HG03439 (cell line): Measurements from ENCODE around the gene AFDN.

ENCODE experiments used
- ATAC-seq: cut with Tn5 transposase; IDR thresholded peaks from one replicate; pipeline ENCODE4 v1.9.1; 2021; ENCODE audit warnings: mild to moderate bottlenecking, moderate library complexity; ENCODE audit not compliant: unreplicated experiment

The AFDN gene

GRCh38 chr6:167811442-167812087, 15.1 kb upstream of the AFDN start:
- no peak for ATAC-seq

- ATAC-seq = no peak
Measured at GRCh38 chr6:167812088-167812487, 14.6 kb upstream of the AFDN start.

GRCh38 chr6:167815296-167815980, 11.3 kb upstream of the AFDN start:
- ATAC-seq = no peak

DNA sequence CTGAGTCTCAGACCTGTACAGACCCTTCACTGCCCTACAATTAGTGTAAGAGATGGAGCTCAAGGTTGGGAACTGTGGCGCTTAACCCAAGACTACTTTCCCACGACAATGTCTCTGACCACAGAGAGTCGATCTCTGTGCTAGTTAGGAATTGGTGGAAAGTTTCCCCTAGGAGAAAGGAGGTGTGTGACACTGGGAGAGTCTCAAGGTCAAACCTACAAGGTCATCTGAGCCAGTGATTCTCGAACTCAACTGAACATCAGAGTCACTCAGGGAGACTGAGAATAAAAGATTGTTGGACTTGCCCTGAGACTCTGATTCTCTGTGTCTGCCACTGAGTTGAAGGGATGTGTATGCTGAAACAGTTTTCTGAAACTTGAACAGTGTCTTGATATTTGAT, 9.7 kb upstream of the AFDN start:
- no peak for ATAC-seq

GRCh38 chr6:167817729-167818128, 9.0 kb upstream of the AFDN start:
- ATAC-seq = no peak

DNA sequence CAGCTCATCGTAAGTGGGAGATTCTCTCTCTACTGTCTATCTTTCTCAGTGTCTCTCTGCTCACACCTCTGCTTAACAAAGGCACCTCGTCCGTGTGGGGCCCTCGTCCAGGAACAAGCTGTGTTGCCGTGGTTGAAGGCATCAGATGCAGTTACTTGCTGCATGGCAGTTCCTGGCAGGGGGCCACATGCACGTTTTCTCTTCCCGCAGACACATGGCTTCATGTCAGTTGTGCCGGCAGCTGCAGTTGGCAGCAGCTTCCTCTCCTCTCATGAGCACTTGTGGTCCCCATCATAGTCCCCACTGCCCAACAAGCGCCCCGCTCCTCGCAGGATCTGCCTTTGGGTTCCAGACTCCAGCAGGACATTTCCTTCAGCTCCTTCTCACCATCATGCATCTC, 7.1 kb upstream of the AFDN start:
- no peak for ATAC-seq

GRCh38 chr6:167820681-167821080, 6.0 kb upstream of the AFDN start:
- no peak for ATAC-seq

DNA sequence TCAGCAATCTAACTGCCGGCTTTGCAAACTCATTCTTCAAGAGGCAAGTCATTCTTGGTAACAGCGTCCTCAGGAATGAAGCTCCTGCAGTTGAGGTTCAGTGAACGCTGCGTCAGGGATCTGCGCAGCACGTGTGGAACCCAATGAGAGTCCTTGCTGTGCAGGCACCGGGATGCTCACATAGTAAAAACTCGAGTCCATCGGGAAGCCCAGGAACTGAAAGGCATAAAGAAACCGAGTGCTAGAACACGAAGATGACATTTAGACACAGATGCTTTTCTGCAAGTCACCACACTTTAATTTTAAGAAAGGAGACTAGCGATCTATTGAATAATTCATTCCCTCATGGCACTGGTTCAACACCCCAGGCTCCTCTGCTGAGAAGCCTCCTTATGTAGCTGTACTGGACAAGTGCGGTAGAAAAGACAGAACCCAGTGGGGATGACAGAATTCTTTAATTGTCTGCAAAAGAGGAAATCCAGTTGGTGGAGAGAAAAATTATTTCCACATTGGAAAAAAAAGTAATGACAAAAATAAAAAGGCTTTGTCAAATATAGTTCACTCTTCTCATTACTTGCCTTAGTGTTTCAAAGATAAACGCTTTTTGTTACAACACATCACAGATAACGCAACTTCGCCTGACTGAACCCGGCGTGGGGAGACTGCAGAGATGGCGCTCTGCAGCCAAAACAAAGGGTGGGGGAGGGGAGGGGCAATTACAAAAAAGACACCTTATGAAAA, 1.9 kb upstream of the AFDN start:
- ATAC-seq = no peak

DNA sequence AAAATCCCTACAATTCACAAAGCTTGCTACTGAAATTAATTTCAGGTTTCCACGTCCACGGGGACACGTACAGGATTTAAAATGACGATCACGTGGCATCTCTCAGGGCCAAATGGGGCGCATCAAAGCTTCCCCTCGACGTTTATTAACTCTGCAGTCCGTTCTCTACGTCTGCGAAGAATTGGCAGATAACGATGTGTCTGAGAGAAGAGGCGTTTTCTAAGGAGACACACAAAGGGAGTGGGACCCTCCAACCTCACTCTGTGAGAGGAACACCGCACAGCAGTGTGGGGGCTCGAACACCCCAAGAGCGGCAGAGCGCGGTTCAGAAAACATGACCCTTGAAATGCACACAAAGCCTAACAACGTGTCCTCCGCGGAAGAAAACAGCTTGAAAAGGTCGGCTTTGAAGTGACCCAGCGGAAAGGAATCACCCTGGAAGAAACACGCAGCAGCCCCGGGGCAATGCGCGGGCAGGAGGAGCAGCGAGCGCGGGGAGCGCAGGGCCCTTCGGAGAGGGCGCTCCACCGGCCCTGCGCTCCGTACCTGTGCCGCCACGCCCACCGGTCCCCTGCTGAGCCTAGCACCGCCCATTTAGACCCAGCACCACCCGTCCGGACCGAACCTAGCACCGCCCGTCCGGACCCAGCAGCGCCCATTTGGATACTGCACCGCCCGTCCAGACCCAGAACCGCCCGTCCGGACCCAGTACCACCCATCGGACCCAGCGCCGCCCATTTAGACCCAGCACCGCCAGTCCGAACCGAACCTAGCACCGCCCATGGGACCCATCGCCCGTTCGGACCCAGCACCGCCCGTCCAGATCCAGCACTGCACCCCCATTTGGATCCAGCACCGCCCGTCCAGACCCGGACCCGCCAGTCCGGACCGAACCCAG, 1.1 kb upstream of the AFDN start:
- ATAC-seq = no peak

DNA sequence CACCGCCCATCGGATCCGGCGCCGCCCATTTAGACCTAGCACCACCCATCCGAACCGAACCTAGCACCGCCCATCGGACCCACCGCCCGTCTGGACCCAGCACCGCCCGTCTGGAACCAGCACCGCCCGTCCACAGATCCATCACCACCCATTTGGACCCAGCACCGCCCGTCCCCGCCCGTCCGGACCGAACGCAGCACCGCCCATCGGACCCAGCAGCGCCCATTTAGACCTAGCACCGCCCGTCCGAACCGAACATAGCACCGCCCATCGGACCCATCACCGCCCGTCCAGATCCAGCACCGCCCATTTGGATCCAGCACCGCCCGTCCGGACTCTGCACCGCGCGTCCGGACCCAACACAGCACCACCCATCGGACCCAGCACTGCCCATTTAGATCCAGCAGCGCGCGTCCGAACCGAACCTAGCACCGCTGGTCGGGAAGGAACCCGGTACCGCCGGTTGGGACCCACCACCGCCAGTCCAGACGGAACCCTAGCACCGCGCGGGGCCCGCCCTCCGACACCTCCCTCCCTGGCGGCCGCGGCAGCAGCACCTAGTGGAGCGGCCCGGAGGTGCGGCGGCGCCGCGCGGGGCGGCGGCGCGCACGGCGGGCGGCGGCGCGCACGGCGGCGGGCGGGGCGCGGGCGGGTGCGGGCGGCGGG, 348 bp upstream of the AFDN start:
- ATAC-seq = peak; percentile 78

DNA sequence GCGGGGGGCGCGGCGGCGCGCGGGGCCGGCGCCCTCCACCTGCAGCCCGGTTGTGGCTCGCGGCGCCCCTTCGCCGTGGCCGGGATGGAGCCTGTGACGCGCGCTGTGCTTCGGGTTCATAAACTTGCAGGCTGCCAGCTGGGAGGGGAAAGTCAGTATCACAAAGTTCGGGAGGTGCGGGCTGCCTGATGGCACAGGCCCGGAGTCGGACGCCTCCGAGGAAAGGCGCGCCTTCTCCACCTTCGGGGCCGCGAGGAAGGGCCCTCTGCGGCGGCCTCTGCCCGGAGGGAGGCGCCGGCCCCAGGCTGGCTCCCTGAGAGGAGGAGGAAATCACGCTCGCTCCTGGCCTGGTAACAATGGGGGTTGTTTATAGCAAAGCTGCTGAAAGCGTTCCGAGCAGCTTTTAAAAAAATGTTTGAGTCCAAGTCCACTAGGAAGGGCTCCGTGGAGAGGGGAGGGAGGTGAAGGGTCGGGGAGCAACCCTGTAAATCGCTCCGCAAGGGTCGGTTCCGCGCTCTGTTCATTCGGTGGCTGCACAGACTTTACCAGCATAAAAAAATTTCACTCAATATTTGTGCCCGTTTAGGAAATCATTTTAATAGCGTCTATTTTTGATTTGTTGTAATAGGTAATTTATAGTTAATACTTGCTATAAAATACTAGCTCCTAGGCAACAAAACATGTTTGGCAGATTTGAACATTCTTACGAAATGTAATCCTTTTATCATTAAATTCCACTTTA, 1.0 kb downstream of the AFDN start:
- ATAC-seq = peak; percentile 22

DNA sequence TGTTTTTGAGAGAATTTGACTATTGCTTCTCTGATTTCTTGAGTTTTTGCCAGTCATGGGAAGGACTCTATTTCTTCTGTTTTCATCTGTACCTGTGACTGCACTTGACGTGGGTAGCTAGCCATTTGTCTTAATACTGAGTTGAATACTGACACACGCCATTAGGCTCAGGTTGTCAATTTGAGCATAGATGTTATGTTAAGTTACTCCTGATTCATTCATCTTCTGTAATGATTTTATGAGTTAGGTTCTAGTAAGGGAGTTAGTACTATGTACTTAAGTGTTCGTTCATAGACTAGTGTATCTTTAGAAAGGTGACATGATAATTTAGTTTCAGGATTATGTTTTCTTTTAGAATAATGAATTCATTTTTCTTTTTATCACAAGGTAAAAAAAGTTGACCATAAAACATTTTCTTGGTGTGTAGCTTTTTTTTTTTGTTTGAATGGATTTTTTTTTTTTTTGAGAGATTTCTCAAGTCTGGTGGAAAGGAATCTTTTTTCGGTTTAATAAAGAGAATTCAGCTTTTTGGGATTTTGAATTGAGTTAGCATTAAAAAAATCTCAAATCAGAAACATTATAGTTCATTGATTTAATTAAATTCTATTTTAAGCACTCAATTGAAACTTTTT, 1.7 kb downstream of the AFDN start:
- ATAC-seq = no peak

DNA sequence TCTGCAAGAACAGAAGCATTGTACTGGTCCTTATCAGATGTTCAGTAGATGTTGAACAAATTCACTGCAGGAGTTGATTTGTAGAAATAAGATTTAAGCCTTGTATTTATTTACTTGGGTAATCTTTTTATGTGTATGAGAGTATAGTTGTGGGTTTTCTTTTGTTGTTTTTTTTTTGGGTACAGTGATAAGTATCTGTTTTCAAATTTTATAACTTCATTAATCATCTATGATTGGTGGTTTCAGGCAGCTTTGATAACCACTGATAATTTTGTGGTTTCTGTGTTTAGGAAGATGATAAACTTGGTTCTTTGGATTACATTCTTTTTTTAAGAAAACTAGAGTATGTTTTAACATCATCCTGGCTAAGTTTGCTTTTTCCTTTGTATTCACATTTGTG, 2.8 kb downstream of the AFDN start:
- ATAC-seq = no peak

GRCh38 chr6:167831281-167831828, 4.6 kb downstream of the AFDN start:
- no peak for ATAC-seq

DNA sequence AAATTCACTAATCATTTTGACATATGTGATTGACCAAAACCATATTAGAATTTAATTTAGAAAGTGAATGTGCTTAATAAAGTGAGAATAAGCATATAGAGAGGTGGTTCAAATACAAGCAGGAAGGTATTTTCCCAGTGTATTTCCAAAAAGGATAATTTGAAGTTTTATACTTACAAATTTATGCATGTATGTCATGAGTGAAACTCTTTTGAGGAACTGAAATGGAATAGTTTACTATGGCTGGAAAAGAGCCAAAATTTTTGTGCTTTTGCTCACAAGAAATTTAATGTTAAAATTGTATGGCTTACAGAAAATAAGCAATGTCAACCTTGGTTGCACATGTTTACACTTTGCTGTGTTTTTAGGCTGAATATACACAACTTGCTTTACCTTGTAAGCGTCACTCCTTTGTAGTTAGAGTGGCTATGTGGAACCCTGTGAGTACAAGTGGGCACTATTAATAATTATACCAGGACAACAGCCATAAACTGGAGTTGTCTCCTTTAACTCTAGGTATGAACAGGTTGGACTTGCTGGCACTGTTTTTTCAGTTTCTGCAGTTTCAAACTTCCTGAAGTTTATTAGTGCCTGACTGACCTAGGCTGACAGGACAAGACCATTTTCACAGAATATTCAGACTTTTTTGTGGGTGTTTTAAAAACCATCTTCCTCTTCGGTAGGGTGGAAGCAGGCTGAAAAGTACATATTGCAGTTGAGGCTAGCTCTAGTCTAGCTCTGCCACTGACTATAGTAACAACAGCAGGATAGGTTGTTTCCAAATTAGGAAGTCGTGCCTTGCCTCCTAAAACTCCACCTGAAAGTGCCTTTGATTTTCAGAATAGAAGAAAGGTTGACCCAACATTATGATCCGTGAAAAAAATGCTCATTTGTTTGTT, 6.0 kb downstream of the AFDN start:
- no peak for ATAC-seq

DNA sequence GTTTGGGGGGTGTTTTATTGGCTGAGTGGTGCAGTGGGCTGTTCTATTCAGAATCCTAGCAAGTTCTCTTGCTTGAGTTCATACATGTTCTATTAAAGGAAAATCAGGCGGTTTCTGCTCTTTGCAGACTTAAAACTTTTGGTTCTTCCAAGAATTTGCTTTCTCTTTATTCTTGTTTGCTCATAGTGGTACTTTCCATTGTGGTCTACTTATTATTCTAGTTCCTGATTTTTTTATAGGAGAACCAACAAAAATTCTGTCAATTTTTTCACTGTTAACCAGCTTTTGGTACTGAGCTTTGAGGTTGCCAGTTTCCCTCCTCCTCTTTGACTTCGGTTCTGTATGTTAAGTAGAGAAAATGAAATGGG, 6.7 kb downstream of the AFDN start:
- ATAC-seq = no peak

DNA sequence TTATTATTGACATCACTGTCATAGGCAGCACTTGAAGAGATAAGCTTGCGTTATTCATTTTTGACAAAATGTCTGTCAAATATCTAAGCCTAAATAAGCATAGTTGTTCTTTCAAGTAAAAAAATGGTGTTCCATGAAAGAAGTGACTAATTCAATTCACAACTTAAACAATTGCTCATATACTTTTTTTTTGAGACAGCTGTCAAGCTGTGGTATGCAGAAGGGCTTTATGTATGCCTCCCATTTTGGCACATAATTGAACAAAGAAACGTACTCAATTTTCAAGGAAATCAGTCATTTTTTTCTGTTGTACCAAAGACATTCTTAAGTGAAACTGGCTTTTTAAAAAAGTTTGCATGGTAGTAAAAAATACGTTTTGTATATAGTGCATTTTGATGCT, 8.5 kb downstream of the AFDN start:
- no peak for ATAC-seq

DNA sequence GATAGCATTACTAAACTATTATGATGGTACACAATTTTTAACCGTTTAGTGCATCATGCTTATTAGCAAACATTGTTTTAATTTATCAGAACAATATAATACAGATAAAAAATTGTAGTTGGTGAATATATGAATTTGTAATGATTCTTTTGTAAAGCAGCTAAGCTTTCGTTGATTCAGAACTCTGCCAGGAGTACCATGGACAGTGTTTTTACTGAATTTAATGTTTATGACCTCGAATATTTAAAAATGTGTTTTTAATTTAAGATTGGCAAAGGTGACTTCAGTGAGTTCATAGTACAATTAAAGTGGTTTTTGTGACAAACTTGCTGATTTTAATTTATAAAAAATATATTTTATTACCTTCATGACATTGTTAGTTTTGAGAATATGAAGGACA, 10.0 kb downstream of the AFDN start:
- ATAC-seq = no peak
